HUDEP-2 (cell line): Measurements from ENCODE around the gene CXCL8.
"Not testable (repeated sequence)": the region's sequence is repeated elsewhere in the genome, so short reads cannot be mapped to it uniquely, and the experiment has no call there.

ENCODE experiments used
- DNase-seq, 76 experiments: peaks; one replicate each; lab custom pipeline; 2025; ENCODE audit not compliant: unreplicated experiment in 76 of 76; lab: John Stamatoyannopoulos, UW

Gene CXCL8

DNA sequence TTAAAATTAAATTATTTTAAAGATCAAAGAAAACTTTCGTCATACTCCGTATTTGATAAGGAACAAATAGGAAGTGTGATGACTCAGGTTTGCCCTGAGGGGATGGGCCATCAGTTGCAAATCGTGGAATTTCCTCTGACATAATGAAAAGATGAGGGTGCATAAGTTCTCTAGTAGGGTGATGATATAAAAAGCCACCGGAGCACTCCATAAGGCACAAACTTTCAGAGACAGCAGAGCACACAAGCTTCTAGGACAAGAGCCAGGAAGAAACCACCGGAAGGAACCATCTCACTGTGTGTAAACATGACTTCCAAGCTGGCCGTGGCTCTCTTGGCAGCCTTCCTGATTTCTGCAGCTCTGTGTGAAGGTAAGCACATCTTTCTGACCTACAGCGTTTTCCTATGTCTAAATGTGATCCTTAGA lies at the start of gene CXCL8:
TSS of gene CXCL8 (plus strand) at position 217 of the 426 bp plus-strand sequence. CDS start at position 307, 90 bp downstream.
- peak in 11 of 76 experiments; percentile 1 to 28 (median 10) for DNase-seq

DNA sequence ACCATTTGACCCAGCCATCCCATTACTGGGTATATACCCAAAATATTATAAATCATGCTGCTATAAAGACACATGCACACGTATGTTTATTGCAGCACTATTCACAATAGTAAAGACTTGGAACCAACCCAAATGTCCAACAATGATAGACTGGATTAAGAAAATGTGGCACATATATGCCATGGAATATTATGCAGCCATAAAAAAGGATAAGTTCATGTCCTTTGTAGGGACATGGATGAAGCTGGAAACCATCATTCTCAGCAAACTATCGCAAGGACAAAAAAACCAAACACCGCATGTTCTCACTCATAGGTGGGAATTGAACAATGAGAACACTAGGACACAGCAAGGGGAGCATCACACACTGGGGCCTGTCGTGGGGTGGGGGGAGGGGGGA lies 49.2 kb upstream of the CXCL8 start:
- not testable (repeated sequence) for DNase-seq

DNA sequence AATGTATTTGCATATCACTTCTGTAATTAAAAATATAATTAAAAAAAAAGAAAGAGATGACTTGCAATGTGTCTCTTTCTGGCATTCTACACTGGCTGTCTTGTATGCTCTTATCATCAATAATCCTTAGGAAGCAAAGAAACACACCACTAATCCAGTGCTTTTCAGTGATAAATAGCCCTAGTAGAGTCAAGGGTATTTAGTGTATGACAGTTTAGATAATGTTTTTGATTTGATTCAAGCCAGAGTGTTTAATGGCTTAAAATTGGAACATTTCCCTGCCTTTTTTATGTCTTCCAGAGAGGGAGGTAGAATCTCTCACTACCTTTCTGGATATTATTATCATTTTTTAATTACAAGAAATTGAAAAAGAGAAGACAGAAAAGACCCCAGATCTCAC lies 48.6 kb upstream of the CXCL8 start:
- DNase-seq, result no peak

DNA sequence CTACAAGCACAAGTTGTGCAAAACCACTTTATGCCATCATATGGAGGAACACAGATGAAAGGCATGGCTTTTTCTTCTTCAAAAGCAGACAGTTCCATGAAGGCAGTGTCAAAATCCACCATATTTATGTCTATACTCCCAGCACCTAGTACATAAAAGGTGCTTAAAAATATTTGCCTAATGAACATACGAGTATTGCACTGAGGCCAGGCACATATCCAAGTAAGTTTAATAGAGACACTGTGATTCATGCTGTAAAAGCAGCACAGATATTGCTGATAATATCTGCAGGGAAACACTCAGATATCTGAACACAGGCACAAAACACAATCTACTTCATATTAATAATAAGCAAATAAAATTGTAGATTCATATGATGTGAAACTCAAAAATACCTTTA lies 48.1 kb upstream of the CXCL8 start:
- no peak for DNase-seq

DNA sequence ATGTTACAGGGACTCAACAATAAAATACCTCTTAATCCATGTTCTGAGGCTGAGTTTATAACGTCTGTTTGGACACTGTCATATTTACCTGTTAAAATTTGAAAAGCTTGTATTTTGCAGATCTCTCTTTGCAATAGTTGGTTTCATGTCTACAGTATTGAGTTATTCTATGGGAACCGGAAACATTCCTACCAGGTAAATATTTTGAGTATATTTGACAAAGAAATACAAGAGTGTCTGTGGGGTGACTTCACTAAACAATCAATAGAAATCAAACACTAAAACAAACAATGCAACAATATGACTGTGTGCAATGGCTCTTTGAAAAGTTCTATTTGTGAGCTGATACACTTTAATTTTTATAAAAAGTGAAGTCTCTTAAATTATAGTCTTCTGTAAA lies 47.7 kb upstream of the CXCL8 start:
- DNase-seq, result no peak

DNA sequence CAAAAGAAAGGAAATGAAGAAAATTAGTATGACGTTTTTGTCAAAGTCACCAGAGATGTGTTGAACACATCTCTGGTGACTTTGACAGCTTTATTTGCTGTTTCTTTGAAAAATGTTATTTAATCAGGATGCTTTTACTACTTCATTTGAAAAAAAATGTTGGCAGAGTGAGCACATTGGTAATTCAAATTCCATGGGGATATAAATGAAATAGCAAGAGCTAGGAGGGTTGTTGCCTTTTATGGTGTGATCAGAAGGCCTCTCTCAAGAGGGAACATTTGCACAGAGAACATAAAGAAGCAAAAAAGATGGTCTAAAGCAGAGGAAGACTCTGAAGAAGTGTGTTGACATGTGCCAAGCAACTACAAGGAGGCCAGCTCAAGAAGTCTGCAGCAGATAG lies 46.6 kb upstream of the CXCL8 start:
- DNase-seq, result no peak

DNA sequence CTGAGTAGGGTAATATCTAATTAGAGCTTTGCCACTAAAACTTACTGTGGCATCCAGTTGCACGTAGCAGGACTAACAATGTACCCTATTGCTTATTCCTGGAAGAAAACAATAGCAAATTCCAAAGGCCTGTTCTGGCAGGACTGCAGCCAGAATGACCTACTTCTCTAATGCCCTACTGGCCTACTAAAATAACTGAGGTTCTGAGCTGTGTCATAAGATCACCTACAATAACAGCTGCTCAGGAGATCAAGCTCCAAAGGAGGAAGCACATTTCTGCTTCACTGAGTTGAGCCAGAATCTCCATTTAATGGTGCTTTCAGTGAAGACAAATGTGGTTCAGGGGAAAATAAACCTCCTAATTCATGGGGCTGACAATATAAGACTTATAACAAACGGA lies 42.2 kb upstream of the CXCL8 start:
- DNase-seq, result no peak

DNA sequence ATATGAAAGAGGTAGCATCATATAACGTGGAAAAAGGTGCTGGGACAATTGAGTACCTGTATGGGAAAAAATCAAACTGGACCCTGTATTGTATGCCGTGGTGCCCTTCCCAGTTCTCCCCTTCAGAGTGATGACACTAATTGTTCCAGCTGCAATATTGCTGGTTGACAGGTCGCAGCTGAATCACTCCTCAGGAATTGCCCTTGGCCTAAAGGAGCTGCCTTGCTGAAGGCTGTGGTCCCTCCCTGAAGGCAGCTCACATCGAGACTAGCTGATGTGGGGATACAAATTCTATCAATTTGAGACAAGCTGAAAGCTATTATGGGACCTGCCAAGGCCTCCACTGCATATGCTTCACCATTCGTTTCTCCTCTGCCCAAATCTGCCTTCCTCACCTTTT lies 39.3 kb upstream of the CXCL8 start:
- DNase-seq, result no peak

DNA sequence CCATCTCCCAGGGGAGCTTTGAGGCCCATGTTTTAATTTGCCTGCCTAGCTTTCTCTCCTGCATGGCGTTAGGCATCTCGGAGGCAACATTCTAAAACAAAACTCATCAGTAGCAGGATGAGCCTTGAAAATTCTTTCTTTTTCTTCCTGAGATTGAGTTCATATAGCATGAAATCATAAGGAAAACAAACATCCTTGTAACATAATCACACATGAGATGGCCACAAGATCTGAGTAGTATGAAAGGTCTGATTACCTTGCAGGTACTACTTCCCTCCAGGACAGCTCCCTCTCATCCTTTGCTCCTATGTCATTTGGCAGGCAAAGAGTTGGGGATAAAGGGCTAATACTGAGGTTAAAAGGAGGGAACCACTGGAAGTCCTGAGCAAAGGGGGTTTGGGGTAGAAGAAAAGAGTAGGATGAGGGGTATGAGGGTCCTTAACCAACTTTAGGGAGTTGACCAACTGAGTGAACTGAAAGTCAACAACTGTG lies 37.5 kb upstream of the CXCL8 start:
- no peak for DNase-seq

DNA sequence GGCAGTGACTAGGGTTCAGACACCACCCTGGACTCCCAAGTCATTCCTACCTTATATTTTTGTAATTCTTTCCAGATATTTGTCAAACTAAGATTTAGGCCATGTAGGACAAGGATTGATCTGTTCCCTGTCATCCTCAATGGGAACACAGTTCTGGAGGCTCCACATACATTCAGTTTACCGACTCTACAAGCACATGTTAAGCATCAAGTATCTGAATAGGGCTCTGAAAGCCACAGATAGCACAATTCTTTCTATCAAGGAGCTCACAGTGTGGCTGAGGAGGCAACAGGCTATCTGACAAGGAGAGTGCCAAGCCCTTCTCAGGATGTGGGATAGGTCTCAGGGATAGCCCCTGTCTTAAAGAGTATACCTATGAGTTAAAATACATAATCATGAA lies 37.0 kb upstream of the CXCL8 start:
- peak in 14 of 76 experiments; percentile 1 to 36 (median 16) for DNase-seq

DNA sequence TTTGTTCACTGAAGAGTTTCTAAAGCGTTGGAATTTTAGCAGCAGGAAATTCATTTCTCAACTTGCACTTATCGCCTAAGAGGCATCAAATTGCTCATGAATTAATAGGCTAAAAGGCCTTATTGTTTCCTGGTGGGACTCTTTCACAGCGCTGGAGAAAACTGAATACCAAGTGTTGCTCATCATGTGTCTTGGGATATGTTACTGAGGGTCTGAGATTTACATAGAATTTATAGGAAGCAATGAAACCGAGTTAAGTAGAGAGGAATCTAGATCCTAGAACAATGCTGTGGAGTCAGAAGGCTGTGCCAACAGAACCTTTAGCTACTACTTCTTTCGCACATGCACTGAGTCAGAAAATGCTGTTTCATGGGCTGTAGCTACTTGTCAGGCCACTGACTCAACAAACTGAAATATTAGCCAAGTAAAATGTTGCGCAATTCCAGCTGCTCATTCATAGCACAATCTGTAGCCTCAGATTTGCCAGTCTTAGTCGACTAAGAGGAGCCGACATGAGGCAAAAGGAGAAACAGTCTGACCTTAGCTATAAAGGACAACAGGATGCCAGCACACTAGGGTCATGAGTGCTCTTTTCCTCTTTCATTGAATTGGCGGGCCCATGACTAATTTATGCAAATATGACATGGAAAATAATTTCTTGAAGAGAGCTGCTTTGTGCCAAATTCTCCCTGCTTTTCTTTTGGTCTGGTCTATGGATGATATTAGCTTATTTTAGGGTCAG lies 35.9 kb upstream of the CXCL8 start:
- peak in 29 of 76 experiments; percentile 1 to 68 (median 21) for DNase-seq

DNA sequence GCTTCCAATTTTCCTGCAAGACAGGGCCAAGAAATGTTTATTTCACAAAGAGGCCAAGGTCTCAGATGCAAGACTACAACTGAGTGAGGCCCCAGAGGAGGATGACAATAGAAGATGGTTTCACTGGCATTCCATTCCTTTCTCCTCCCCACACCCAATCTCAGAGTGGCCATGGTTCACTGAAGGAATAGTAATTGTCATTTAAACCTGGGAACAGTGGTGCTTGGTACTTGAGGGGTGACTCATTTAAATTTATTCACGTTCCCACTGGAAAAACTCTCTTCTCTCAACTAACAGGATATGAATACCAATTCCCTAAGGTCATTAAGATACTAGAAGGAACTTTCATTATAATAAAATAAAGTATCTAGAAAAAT lies 35.3 kb upstream of the CXCL8 start:
- no peak for DNase-seq

DNA sequence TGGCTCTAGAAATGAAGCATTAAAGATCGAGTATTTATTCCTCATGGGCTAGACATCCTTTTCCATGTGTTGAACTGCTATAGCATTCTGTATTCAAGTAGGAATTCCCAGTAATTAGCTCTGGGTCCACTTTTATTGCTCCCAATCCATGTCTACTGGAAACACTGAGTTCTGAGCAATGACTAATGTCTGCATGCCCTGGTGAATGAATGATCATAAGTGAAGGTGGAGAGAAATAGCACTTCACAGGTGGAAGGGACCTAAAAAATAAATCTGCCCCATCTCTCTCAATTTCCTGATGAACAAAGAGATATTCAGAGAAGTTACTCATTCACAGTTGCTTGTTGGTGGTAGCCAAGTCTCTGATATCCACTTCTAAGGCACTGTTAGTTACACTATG lies 34.6 kb upstream of the CXCL8 start:
- DNase-seq, result no peak

DNA sequence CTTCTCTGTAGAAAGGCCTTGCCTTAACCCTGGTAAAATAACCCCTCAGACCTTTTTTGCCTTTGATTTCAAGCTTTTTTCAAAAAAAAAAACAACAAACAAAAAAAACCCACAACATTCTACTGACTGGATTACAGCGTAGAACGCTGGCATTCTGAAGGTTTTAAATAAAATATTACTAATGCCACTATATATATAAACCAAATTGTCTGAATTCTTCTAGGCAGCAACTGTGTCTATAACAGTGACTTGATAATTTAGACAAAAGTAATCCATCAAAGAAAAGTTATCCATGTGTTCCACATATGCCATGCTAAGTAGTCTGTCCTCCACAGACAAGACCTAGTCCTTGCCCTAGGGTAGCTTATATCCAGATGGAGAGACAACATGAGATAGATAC lies 33.6 kb upstream of the CXCL8 start:
- no peak for DNase-seq

DNA sequence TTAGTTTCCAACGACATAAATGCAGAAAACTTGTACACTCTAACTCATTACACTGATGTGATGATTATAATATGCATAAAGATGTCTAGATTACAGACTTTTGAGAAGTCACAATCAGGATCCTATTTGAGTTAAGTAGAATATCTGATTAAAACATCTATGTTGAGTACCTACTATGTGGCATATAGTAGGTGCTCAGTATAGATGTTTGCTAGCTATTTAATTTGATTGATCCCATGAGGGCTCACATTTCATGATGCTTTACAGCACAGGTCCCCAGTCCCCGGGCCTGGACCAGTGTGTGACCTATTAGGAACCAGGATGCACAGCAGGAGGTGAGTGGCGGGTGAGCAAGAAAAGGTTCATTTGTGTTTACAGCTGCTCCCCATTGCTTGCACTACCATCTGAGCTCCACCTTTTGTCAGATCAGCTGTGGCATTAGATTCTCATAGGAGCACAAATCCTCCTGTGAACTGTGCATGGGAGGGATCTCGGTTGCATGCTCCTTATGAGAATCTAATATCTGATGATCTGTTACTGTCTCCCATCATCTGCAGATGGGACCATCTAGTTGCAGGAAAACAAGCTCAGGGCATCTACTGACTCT lies 33.0 kb upstream of the CXCL8 start:
- DNase-seq, result peak in 1 of 76 experiments; percentile 8

DNA sequence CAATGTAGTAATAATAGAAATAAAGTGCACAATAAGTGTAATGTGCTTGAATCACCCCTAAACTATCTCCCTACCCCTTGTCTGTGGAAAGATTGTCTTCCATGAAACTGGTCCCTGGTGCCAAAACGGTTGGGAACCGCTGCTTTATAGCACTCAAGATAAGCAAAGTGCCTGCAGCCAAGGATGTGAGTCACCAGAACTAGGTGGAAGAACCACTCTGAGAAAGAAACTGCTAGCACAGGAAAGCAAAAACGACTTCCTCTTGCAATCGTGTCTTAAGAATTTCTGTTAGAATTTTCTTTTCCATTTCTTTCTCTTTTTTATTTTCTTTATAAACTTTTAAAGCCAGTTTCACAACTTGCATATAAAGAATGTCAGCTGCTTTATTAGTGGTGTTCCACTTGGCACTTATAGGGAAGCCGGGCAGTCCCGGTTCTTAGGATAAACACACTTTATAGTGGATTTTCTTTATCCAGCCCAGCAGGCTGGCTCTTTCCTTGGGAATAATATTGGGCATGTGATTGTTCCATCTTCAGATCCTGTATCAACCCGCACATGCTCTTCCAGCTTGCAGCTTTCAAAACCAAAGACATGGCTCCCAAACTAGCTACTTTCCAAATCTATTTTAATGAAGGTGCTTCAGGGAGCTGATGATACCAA lies 32.3 kb upstream of the CXCL8 start:
- DNase-seq, result peak in 67 of 76 experiments; percentile 1 to 81 (median 43)

DNA sequence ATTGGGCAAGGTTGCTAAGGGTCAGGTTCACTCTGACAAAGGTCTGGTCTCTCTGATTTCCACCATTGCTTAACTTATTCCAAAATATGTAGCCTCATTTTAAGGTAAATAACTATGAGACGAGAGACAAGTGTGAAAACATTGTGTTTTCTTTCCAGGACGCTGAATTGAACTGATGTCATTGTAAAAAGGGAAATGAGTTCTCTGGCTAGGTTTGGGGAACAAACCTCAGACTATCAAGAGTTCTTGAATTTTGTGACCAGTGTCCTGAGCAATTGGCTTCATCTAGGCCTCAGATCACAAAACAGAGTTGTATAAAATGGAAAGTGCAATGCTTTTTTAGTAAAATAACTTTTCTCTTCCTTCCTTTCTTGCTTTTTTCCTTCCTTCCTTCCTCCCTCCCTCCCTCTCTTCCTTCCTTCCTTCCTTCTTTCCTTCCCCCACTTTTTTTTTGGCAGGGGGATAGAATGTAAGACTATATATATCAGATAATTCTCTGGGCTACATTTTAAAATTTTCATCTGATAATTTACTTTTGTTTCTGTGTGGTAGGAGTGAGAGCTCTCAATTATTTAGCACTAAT lies 30.8 kb upstream of the CXCL8 start:
- no peak for DNase-seq

DNA sequence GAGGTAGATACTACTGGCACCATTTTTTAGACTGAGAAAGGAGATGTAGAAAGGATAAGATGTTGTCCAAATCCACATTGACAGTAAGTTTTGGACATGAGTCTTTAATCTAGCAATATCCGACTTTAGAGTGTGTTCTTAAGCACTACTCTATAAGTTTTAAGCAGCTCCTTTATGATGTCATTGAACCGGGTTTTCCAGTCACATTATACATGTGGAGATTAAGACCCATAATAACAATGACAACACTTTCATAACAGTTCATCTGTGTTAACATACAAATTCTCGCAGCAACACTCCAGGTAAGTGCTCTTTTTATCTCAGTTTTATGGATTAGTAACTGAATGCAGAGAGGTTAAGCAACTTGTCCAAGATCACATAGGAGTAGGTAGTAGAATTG lies 30.3 kb upstream of the CXCL8 start:
- DNase-seq, result no peak

DNA sequence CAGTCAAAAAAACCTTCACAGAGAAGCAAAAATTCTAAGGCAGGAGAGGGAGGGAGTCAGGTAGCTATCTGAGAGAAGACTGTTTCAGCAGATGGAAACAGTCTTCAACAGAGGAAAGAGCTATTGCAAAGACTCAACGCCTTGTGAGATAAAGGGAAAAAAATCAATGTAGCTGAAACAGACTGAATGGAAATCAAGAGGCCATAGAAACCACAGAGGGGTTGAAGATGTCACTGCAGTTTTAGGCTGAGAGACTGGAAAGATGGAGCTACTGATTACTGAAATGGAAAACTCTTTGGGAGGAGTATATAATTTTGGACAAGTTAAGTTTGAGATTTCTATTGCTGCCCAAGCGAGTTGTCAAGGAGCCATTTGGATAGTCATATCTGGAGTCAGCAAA lies 28.4 kb upstream of the CXCL8 start:
- DNase-seq, result peak in 2 of 76 experiments; percentile 8 to 17

DNA sequence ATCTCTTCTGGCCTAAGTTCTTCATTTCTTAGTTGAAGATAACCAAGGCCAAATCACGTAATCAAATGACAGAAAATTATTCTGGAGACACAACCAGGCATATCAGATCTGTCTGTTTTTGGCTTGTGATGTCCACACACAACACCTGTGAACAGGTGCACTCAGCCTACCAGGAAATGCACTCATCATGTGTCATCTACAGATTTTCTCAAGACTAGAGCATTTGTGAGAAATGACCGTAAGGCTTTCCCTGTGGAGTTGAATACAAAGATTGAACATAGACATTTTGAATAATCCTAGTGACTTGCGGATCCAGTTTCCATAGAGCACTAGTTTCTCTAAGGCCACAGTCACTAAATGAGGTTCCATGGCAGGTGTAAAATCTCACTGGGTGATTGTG lies 26.7 kb upstream of the CXCL8 start:
- DNase-seq, result no peak

DNA sequence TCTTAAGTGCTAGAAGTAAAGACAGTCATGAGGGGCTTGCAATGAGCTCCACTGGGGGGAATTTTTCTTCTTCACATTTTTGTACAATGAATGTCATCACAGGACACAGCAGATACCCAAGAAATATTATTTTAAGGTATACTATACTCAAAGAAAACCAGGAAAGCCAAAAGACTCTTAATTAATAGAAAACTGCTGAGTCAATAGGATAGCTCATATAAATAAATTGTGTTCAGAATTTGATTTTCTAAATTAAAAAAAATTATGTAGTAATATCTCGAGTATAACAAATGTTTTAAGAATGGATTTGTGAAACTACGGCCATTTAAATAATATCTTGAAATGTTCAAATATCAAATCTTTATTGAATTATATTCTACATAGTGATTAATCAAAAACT lies 25.7 kb upstream of the CXCL8 start:
- DNase-seq, result no peak
